Smooth muscle cell (in vitro differentiated cells): Measurements from ENCODE around the gene RPL39. TPM values are rescaled to one million over a fixed set of nuclear protein-coding genes. Genes with fewer than 3 reads are reported as not detected.
A peak's percentile ranks its signal among the peaks of the same experiment; 100 is the strongest.
"Not testable (repeated sequence)": the region's sequence is repeated elsewhere in the genome, so short reads cannot be mapped to it uniquely, and the experiment has no call there.

ENCODE experiments used
- DNase-seq: peaks from one replicate; lab custom pipeline; 2025; ENCODE audit not compliant: unreplicated experiment; lab: John Stamatoyannopoulos, UW
- H2AFZ ChIP-seq: fragments of 200-600 bp; sonication (generic); 2 replicates; pipeline ENCODE4 v1.6.0; 2016; ENCODE audit warnings: antibody characterized with exemption, low read depth, mild to moderate bottlenecking
- H3F3A ChIP-seq: fragments of 200-600 bp; sonication (generic); 2 replicates; pipeline ENCODE4 v1.6.0; 2017; ENCODE audit warnings: antibody characterized with exemption, low read depth
- H3K27ac ChIP-seq: fragments of 200-600 bp; sonication (generic); 2 replicates; pipeline ENCODE4 v1.5.1; 2016; ENCODE audit warnings: low read depth, mild to moderate bottlenecking
- H3K27me3 ChIP-seq: fragments of 200-600 bp; sonication (generic); 2 replicates; pipeline ENCODE4 v1.6.1; 2016; ENCODE audit warnings: low read depth, mild to moderate bottlenecking
- H3K36me3 ChIP-seq: fragments of 200-600 bp; sonication (generic); 2 replicates; pipeline ENCODE4 v1.5.1; 2016; ENCODE audit warnings: low read depth
- H3K4me1 ChIP-seq: fragments of 200-600 bp; sonication (generic); 2 replicates; pipeline ENCODE4 v1.5.1; 2016; ENCODE audit warnings: low read depth
- H3K4me2 ChIP-seq: fragments of 200-600 bp; sonication (generic); 2 replicates; pipeline ENCODE4 v1.6.0; 2016; ENCODE audit warnings: mild to moderate bottlenecking
- H3K4me3 ChIP-seq: fragments of 200-600 bp; sonication (generic); 2 replicates; pipeline ENCODE4 v1.5.1; 2016; ENCODE audit warnings: mild to moderate bottlenecking
- H3K79me2 ChIP-seq: fragments of 200-600 bp; sonication (generic); 2 replicates; pipeline ENCODE4 v1.6.0; 2016; ENCODE audit warnings: low read depth, mild to moderate bottlenecking
- H3K9ac ChIP-seq: fragments of 200-600 bp; sonication (generic); 2 replicates; pipeline ENCODE4 v1.6.0; 2016; ENCODE audit warnings: low read depth
- H3K9me3 ChIP-seq: fragments of 200-600 bp; sonication (generic); replicated peaks from 2 replicates; pipeline ENCODE4 v1.5.1; 2016; ENCODE audit warnings: low read depth
- H4K20me1 ChIP-seq: fragments of 200-600 bp; sonication (generic); 2 replicates; pipeline ENCODE4 v1.6.0; 2016; ENCODE audit warnings: low read depth
- CTCF ChIP-seq: fragments of 200-600 bp; sonication (generic); IDR thresholded peaks from 2 replicates; pipeline ENCODE4 v1.5.1; 2017; ENCODE audit warnings: borderline replicate concordance, mild to moderate bottlenecking, antibody characterized with exemption; ENCODE audit not compliant: insufficient read depth, poor library complexity, severe bottlenecking
- WGBS: methylation state at CpG from one replicate; pipeline ENCODE4 v1.1.7; 2016; ENCODE audit warnings: low lambda C conversion rate; 5-methylcytosine and 5-hydroxymethylcytosine counted together
- polyA plus RNA-seq: library from polyadenylated mRNA; unstranded; fragments of >200 nt; fragmentation: Nextera tagmentation; extraction: Ambion mirVana; gene quantifications from 2 replicates; pipeline ENCODE4 v1.2.1, GENCODE V29; 2016
- total RNA-seq: library from RNA; depleted of rRNA; stranded (reverse); fragments of >200 nt; gene quantifications from 2 replicates; pipeline ENCODE4 v1.2.3, GENCODE V29; 2014

RPL39 gene
- total and polyA plus RNA-seq, 2 experiments from 2014 or later = 764 to 4,767 TPM

GRCh38 chrX:119756926-119757635 lies 34.3 kb downstream of the RPL39 start:
- Histone ChIP-seq H3K9me3 (no peaks in the 10 kb centered on the region), H3K4me1 (no peaks in the 10 kb centered on the region), H2AFZ (no peak overlapping the region), H3K79me2 (no peaks in the 10 kb centered on the region), H3K9ac (no peak overlapping the region), H3F3A (no peaks in the 10 kb centered on the region), H3K4me2 (no peak overlapping the region), H3K4me3 (no peak overlapping the region), H3K36me3 (no peaks in the 10 kb centered on the region), H3K27me3 (peaks cover 12% of the 10 kb centered on the region), H4K20me1 (no peaks in the 10 kb centered on the region), H3K27ac (no peak overlapping the region)
- no peak for DNase-seq
- WGBS = 80% methylated on average over 10 of the region's 10 CpGs
- no peak for TF ChIP-seq CTCF

GRCh38 chrX:119755981-119756533 lies 35.4 kb downstream of the RPL39 start:
- H2AFZ ChIP-seq = no peak overlapping the region
- no peaks in the 10 kb centered on the region for H3F3A ChIP-seq
- no peak overlapping the region for H3K4me3 ChIP-seq
- H3K9me3 ChIP-seq = no peaks in the 10 kb centered on the region
- no peak overlapping the region for H3K27ac ChIP-seq
- no peaks in the 10 kb centered on the region for H3K36me3 ChIP-seq
- no peak overlapping the region for H3K9ac ChIP-seq
- H3K27me3 ChIP-seq = peaks cover 12% of the 10 kb centered on the region
- no peak for TF ChIP-seq CTCF
- H3K79me2 ChIP-seq = no peaks in the 10 kb centered on the region
- WGBS = 64% methylated on average over 7 of the region's 7 CpGs
- no peaks in the 10 kb centered on the region for H4K20me1 ChIP-seq
- no peaks in the 10 kb centered on the region for H3K4me1 ChIP-seq
- no peak overlapping the region for H3K4me2 ChIP-seq
- DNase-seq = no peak

- Histone ChIP-seq H3K9me3 (no peaks in the 10 kb centered on the region), H3K9ac (no peak overlapping the region), H3K27ac (no peak overlapping the region), H4K20me1 (no peaks in the 10 kb centered on the region), H3K27me3 (no peaks in the 10 kb centered on the region), H3K4me1 (no peaks in the 10 kb centered on the region), H3K4me2 (no peak overlapping the region), H3K79me2 (no peaks in the 10 kb centered on the region), H3F3A (no peaks in the 10 kb centered on the region), H3K4me3 (no peak overlapping the region), H2AFZ (no peak overlapping the region), H3K36me3 (no peaks in the 10 kb centered on the region)
- no peak for DNase-seq
- WGBS = 61% methylated on average over 8 of the region's 8 CpGs
- TF ChIP-seq CTCF = peak; percentile 29
Measured at GRCh38 chrX:119753639-119754257, 37.7 kb downstream of the RPL39 start.

GRCh38 chrX:119753001-119753400 lies 38.4 kb downstream of the RPL39 start:
- no peaks in the 10 kb centered on the region for H3K36me3 ChIP-seq
- H3K4me2 ChIP-seq = no peak overlapping the region
- H3K4me1 ChIP-seq = no peaks in the 10 kb centered on the region
- H3K9ac ChIP-seq = no peak overlapping the region
- H3F3A ChIP-seq = no peaks in the 10 kb centered on the region
- H3K27ac ChIP-seq = no peak overlapping the region
- no peaks in the 10 kb centered on the region for H3K27me3 ChIP-seq
- 69% methylated on average over 3 of the region's 3 CpGs for WGBS
- no peak overlapping the region for H3K4me3 ChIP-seq
- H2AFZ ChIP-seq = no peak overlapping the region
- TF ChIP-seq CTCF = no peak
- no peaks in the 10 kb centered on the region for H3K9me3 ChIP-seq
- H4K20me1 ChIP-seq = no peaks in the 10 kb centered on the region
- no peak for DNase-seq
- no peaks in the 10 kb centered on the region for H3K79me2 ChIP-seq

GRCh38 chrX:119750751-119751150 lies 40.7 kb downstream of the RPL39 start:
- DNase-seq, H3K79me2 ChIP-seq, H3K4me2 ChIP-seq, H3K9ac ChIP-seq, H3K4me1 ChIP-seq, H3K9me3 ChIP-seq, H2AFZ ChIP-seq, H3K27me3 ChIP-seq, H3K36me3 ChIP-seq, H3K27ac ChIP-seq, H3F3A ChIP-seq, H3K4me3 ChIP-seq, H4K20me1 ChIP-seq: not testable (repeated sequence)
- 85% methylated on average over 11 of the region's 27 CpGs for WGBS
